HCT116 (cell line): Measurements from ENCODE around the gene RND1. TPM values are rescaled to one million over a fixed set of nuclear protein-coding genes. Genes with fewer than 3 reads are reported as not detected.

Source experiments
- ATAC-seq: fragments of 200-7000 bp; cut with Tn5 transposase; 2 replicates; pipeline ENCODE4 v1.9.1; 2020; ENCODE audit warnings: mild to moderate bottlenecking, moderate library complexity
- BruUV-seq: library from RNA; stranded (reverse); fragments of 400-500 nt; replicated peaks from 2 replicates; lab custom pipeline; 2021; lab: Mats Ljungman, UMichigan
- CTCF ChIA-PET: fragments of 300-600 bp; sonication (Branson Sonifier 250); formaldehyde crosslinking; loops from one replicate; lab custom pipeline; 2021; ENCODE audit warnings: antibody characterized with exemption; lab: Charles Lee
- POLR2A ChIA-PET: fragments of 300-600, 350-600 bp; sonication (Branson Sonifier 250); formaldehyde crosslinking; loops from one replicate; lab custom pipeline; 2021; ENCODE audit warnings: antibody characterized with exemption; lab: Charles Lee
- RAD21 ChIA-PET, 2 experiments: fragments of 300-600 bp; sonication (Branson Sonifier 250); formaldehyde crosslinking; loops; one replicate each; lab custom pipeline; 2023; ENCODE audit warnings: low total read pairs in 2 of 2; ENCODE audit not compliant: uncharacterized antibody in 2 of 2, unreplicated experiment in 2 of 2, low non-redundant PET in 1 of 2; lab: Charles Lee
- DNase-seq: peaks from one replicate; pipeline ENCODE4 v3.0.0-alpha.2; 2010; ENCODE audit warnings: low read depth, low spot score
- H2AFZ ChIP-seq: fragments of 200-600 bp; shearing (Covaris generic), sonication (generic); 2 replicates; pipeline ENCODE4 v1.6.1; 2017; ENCODE audit warnings: low read depth, mixed run types, mixed read lengths, antibody characterized with exemption, low read length; ENCODE audit not compliant: poor library complexity, severe bottlenecking
- H3K27ac ChIP-seq: 2 replicates; pipeline ENCODE4 v1.5.1; 2012; ENCODE audit warnings: low read depth, low read length
- H3K27me3 ChIP-seq: fragments of 200-600 bp; sonication (generic); 2 replicates; pipeline ENCODE4 v1.6.1; 2016; ENCODE audit warnings: mixed run types, low read length, mixed read lengths; ENCODE audit not compliant: insufficient read depth
- H3K36me3 ChIP-seq, 2 experiments: fragments of 200-500 bp in 1 of 2; fragments of 200-600 bp in 1 of 2; sonication (Bioruptor generic) in 1 of 2; sonication (generic) in 1 of 2; 2 replicates each; pipeline versions ENCODE4 v1.5.1 to v1.6.1; 2014 to 2016; ENCODE audit warnings: low read length in 2 of 2, inconsistent platforms in 1 of 2, mixed read lengths in 1 of 2, mixed run types in 1 of 2; ENCODE audit not compliant: insufficient read depth in 2 of 2, control insufficient read depth in 1 of 2
- H3K4me1 ChIP-seq, 2 experiments: fragments of 200-600 bp in 1 of 2; sonication (generic) in 1 of 2; 2 replicates each; pipeline versions ENCODE4 v1.5.1 to v1.6.1; 2012 to 2017; ENCODE audit warnings: low read length in 2 of 2, inconsistent platforms in 1 of 2, mild to moderate bottlenecking in 1 of 2, mixed read lengths in 1 of 2, mixed run types in 1 of 2, moderate library complexity in 1 of 2; ENCODE audit not compliant: insufficient read depth in 2 of 2, control insufficient read depth in 1 of 2
- H3K4me2 ChIP-seq: fragments of 200-600 bp; sonication (generic); 2 replicates; pipeline ENCODE4 v1.6.1; 2017; ENCODE audit warnings: mixed run types, low read length, mixed read lengths
- H3K4me3 ChIP-seq, 2 experiments: fragments of 200-600 bp in 1 of 2; sonication (generic) in 1 of 2; replicated peaks in 1 of 2; 2 replicates each; pipeline ENCODE4 v1.5.1; 2011 to 2016; ENCODE audit warnings: low read length in 2 of 2, control low read depth in 1 of 2, low read depth in 1 of 2, mild to moderate bottlenecking in 1 of 2, mixed read lengths in 1 of 2, mixed run types in 1 of 2
- H3K79me2 ChIP-seq: fragments of 200-600 bp; sonication (generic); 2 replicates; pipeline ENCODE4 v1.6.1; 2017; ENCODE audit warnings: mild to moderate bottlenecking, mixed run types, low read length, moderate library complexity, mixed read lengths; ENCODE audit not compliant: insufficient read depth
- H3K9ac ChIP-seq: fragments of 200-600 bp; sonication (generic); 2 replicates; pipeline ENCODE4 v1.6.1; 2016; ENCODE audit warnings: low read length, mixed read lengths
- H3K9me2 ChIP-seq: fragments of 200-600 bp; sonication (generic), shearing (Covaris generic); 2 replicates; pipeline ENCODE4 v1.6.1; 2017; ENCODE audit warnings: mixed run types, mild to moderate bottlenecking, moderate library complexity; ENCODE audit not compliant: insufficient read depth
- H3K9me3 ChIP-seq, 2 experiments: fragments of 200-500 bp in 1 of 2; fragments of 200-600 bp in 1 of 2; sonication (Bioruptor generic) in 1 of 2; sonication (generic) in 1 of 2; 2 replicates each; pipeline ENCODE4 v1.6.1; 2014 to 2017; ENCODE audit warnings: low read length in 2 of 2, mixed read lengths in 2 of 2, inconsistent platforms in 1 of 2, low read depth in 1 of 2, mild to moderate bottlenecking in 1 of 2, mixed run types in 1 of 2, moderate library complexity in 1 of 2; ENCODE audit not compliant: control insufficient read depth in 1 of 2, insufficient read depth in 1 of 2
- H4K20me1 ChIP-seq: fragments of 200-600 bp; sonication (generic), shearing (Covaris generic); 2 replicates; pipeline ENCODE4 v1.6.1; 2017; ENCODE audit warnings: mixed run types, mild to moderate bottlenecking, moderate library complexity; ENCODE audit not compliant: insufficient read depth
- CTCF ChIP-seq, 3 experiments: fragments of 200-600 bp in 1 of 3; sonication (generic) in 1 of 3; IDR thresholded peaks in 2 of 3; conservative IDR thresholded peaks in 1 of 3; 2 replicates each; pipeline ENCODE4 v1.5.1; 2012 to 2017; ENCODE audit warnings: low read depth in 2 of 3, low read length in 2 of 3, antibody characterized with exemption in 1 of 3, borderline replicate concordance in 1 of 3, control low read depth in 1 of 3, mild to moderate bottlenecking in 1 of 3, mixed read lengths in 1 of 3, mixed run types in 1 of 3, moderate library complexity in 1 of 3; ENCODE audit not compliant: insufficient read depth in 1 of 3
- EGR1 ChIP-seq: IDR thresholded peaks from 2 replicates; pipeline ENCODE4 v1.6.1; 2012; ENCODE audit warnings: low read depth
- EZH2phosphoT487 ChIP-seq: fragments of 200-600 bp; IDR thresholded peaks from 2 replicates; pipeline ENCODE4 v1.6.1; 2018; ENCODE audit warnings: antibody characterized with exemption, borderline replicate concordance
- POLR2A ChIP-seq: IDR thresholded peaks from 2 replicates; pipeline ENCODE4 v1.7.0; 2011; ENCODE audit warnings: borderline replicate concordance; ENCODE audit not compliant: insufficient read depth, insufficient read length; ENCODE audit errors: extremely low read depth
- TCF7L2 ChIP-seq: IDR thresholded peaks from 2 replicates; pipeline ENCODE4 v1.7.0; 2011; ENCODE audit warnings: borderline replicate concordance, inconsistent platforms; ENCODE audit not compliant: insufficient read depth, insufficient read length; ENCODE audit errors: extremely low read depth
- YY1 ChIP-seq: IDR thresholded peaks from 2 replicates; pipeline ENCODE4 v1.6.1; 2011; ENCODE audit warnings: low read length, low read depth, moderate library complexity, mild to moderate bottlenecking; ENCODE audit not compliant: insufficient replicate concordance; ENCODE audit errors: extremely low read depth
- ZFX ChIP-seq: fragments of 450-650 bp; IDR thresholded peaks from 2 replicates; pipeline ENCODE4 v1.6.1; 2017
- intact Hi-C: fragments of 100-400 bp; cut with micrococcal nuclease; formaldehyde crosslinking; loops from 2 replicates; pipeline ENCODE4 v1.10.0; 2022
- total RNA-seq: library from RNA; stranded (reverse); gene quantifications from one replicate; pipeline ENCODE4 v1.2.1, GENCODE V29; 2021; ENCODE audit not compliant: unreplicated experiment

RND1 gene
- total RNA-seq, 1 experiment from 2014 or later, result 2.0 TPM

- Histone ChIP-seq H4K20me1 (no peaks in the 10 kb centered on the region), H3K9me3 (no peaks in the 10 kb centered on the region), H3K9ac (no peak overlapping the region), H3K9me2 (no peaks in the 10 kb centered on the region), H2AFZ (no peak overlapping the region), H3K4me3 (no peak overlapping the region), H3K79me2 (no peaks in the 10 kb centered on the region), H3K36me3 (peaks cover 57 to 60% of the 10 kb centered on the region in 2 experiments; a peak in 3 of 4 replicates), H3K4me2 (no peak overlapping the region), H3K27me3 (no peaks in the 10 kb centered on the region), H3K4me1 (no peaks in the 10 kb centered on the region)
- ChIA-PET CTCF (no interaction called here), RAD21 (no interaction called here), POLR2A (interaction anchor here (1.3 kb wide), 1 partner anchor 13 kb away, joined by 3 read pairs; no protein-coding TSS in a partner anchor)
- no TSS peak for BruUV-seq
- DNase-seq (no peak), ATAC-seq (no peak)
- no peak for TF ChIP-seq POLR2A
- TF ChIP-seq YY1, result no peak
- TF ChIP-seq CTCF (IDR thresholded peaks at IDR 0.05 in 2 of 3, conservative IDR thresholded peaks at IDR 0.05 in 1 of 3; ENCODE audit: borderline replicate concordance in 1 of 3, insufficient read depth in 1 of 3, low read depth in 2 of 3, low read length in 2 of 3), result 0 out of 6 replicates have a peak, but pooled peaks of 1 of the 3 experiments have one; percentile 9
- no peak for TF ChIP-seq TCF7L2
- TF ChIP-seq, all 23 proteins: peak for 1
- intact Hi-C loops, result no loop called here
- H3K27ac ChIP-seq, result no peak overlapping the region
These were observed 33.2 kb downstream of the RND1 start for GRCh38 chr12:48832321-48833060.

DNA sequence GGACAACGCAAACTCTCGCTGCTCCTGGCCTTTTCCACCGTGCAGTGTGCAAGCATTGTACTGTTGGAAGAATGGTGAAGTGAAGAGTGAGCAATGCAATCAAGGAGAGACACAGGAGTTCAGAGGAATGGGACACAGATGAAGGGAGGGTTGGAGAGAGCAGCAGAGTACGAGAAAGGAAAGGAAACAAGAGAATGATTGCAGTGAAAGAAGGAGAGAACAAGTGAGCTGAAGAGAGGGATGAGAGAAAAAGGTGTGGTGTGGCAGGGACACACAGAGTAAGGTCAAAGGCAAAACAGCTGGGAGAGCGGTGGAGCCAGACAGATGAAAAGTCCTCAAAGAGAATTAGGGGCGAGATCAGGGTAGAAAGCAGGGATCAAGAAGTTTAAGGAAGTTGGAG is 34.4 kb downstream of the RND1 start:
- Histone ChIP-seq H3K4me1 (no peaks in the 10 kb centered on the region), H3K9me2 (no peaks in the 10 kb centered on the region), H3K36me3 (peaks cover 46 to 47% of the 10 kb centered on the region in 2 experiments; a peak in 3 of 4 replicates), H3K79me2 (no peaks in the 10 kb centered on the region)
- CTCF ChIA-PET, result no interaction called here
- TF ChIP-seq EZH2phosphoT487 (no peak), ZFX (no peak), EGR1 (no peak)
- TF ChIP-seq, all 23 proteins: peak for 0
- DNase-seq, result no peak
- H3K4me2 ChIP-seq, result no peak overlapping the region
- no peak overlapping the region for H3K4me3 ChIP-seq
- H3K27ac ChIP-seq, result no peak overlapping the region
- ChIA-PET RAD21 (no interaction called here), POLR2A (no interaction called here)
- no peak overlapping the region for H2AFZ ChIP-seq
- H3K9me3 ChIP-seq, result no peaks in the 10 kb centered on the region
- H4K20me1 ChIP-seq, result no peaks in the 10 kb centered on the region
- intact Hi-C loops, result no loop called here
- no TSS peak for BruUV-seq
- H3K27me3 ChIP-seq, result no peaks in the 10 kb centered on the region
- no peak overlapping the region for H3K9ac ChIP-seq
- ATAC-seq, result no peak
